Astrocyte (in vitro differentiated cells and primary cell): ENCODE data around the gene UNG. TPM values are rescaled to one million over a fixed set of nuclear protein-coding genes. Genes with fewer than 3 reads are reported as not detected.

Source experiments
- DNase-seq: peaks from one replicate; pipeline ENCODE4 v3.0.0-alpha.2; 2010; ENCODE audit warnings: low read depth
- FAIRE-seq: peaks from 2 replicates; lab custom pipeline; 2011; peaks lifted over from hg19 to GRCh38; lab: Jason Lieb, UNC
- H2AFZ ChIP-seq: 2 replicates; pipeline ENCODE4 v1.6.0; 2012; ENCODE audit warnings: low read depth, low read length, inconsistent platforms
- H3K27ac ChIP-seq: 2 replicates; pipeline ENCODE4 v1.5.1; 2011; ENCODE audit warnings: low read depth, low read length, inconsistent platforms
- H3K27me3 ChIP-seq: 2 replicates; pipeline ENCODE4 v1.6.0; 2011; ENCODE audit warnings: low read length, inconsistent platforms; ENCODE audit not compliant: insufficient read depth
- H3K36me3 ChIP-seq: 2 replicates; pipeline ENCODE4 v1.5.1; 2011; ENCODE audit warnings: low read length, inconsistent platforms; ENCODE audit not compliant: insufficient read depth
- H3K4me1 ChIP-seq: 2 replicates; pipeline ENCODE4 v1.5.1; 2011; ENCODE audit warnings: low read length, inconsistent platforms; ENCODE audit not compliant: insufficient read depth
- H3K4me2 ChIP-seq: 2 replicates; pipeline ENCODE4 v1.6.0; 2012; ENCODE audit warnings: low read length, inconsistent platforms
- H3K4me3 ChIP-seq: 2 replicates; pipeline ENCODE4 v1.5.1; 2011; ENCODE audit warnings: low read depth, mild to moderate bottlenecking, low read length, inconsistent platforms; ENCODE audit not compliant: insufficient read depth
- H3K79me2 ChIP-seq: 2 replicates; pipeline ENCODE4 v1.6.0; 2012; ENCODE audit warnings: mild to moderate bottlenecking, low read length, inconsistent platforms; ENCODE audit not compliant: insufficient read depth
- H3K9ac ChIP-seq: 2 replicates; pipeline ENCODE4 v1.6.0; 2012; ENCODE audit warnings: mild to moderate bottlenecking, low read length, inconsistent platforms
- H3K9me3 ChIP-seq: 2 replicates; pipeline ENCODE4 v1.5.1; 2012; ENCODE audit warnings: low read depth, mild to moderate bottlenecking, low read length, inconsistent platforms; ENCODE audit not compliant: insufficient read depth
- H4K20me1 ChIP-seq: 2 replicates; pipeline ENCODE4 v1.6.0; 2012; ENCODE audit warnings: low read length, inconsistent platforms; ENCODE audit not compliant: insufficient read depth
- H3K27ac Mint-ChIP-seq: one replicate; pipeline ENCODE4 v1.8.0; 2021; ENCODE audit warnings: mild to moderate bottlenecking, mixed read lengths; ENCODE audit not compliant: unreplicated experiment
- H3K27me3 Mint-ChIP-seq: one replicate; pipeline ENCODE4 v1.8.0; 2021; ENCODE audit warnings: low read depth, mixed read lengths; ENCODE audit not compliant: unreplicated experiment
- H3K36me3 Mint-ChIP-seq: one replicate; pipeline ENCODE4 v1.8.0; 2021; ENCODE audit warnings: low read depth, mixed read lengths; ENCODE audit not compliant: unreplicated experiment
- H3K4me1 Mint-ChIP-seq: one replicate; pipeline ENCODE4 v1.8.0; 2021; ENCODE audit warnings: low read depth, mixed read lengths; ENCODE audit not compliant: unreplicated experiment
- H3K4me3 Mint-ChIP-seq: one replicate; pipeline ENCODE4 v1.8.0; 2021; ENCODE audit warnings: mild to moderate bottlenecking, moderate library complexity, mixed read lengths; ENCODE audit not compliant: unreplicated experiment
- H3K9me3 Mint-ChIP-seq: one replicate; pipeline ENCODE4 v1.8.0; 2021; ENCODE audit warnings: mild to moderate bottlenecking, mixed read lengths; ENCODE audit not compliant: unreplicated experiment
- EZH2 ChIP-seq: IDR thresholded peaks from 2 replicates; pipeline ENCODE4 v1.6.1; 2012; ENCODE audit warnings: mild to moderate bottlenecking, low read length, inconsistent platforms; ENCODE audit not compliant: insufficient read depth
- total RNA-seq: library from RNA; stranded (reverse); gene quantifications from 2 replicates; pipeline ENCODE4 v1.2.1, GENCODE V29; 2021
- TF ChIP-seq, protein P1 (sequence below): IDR thresholded peaks from 2 replicates; pipeline ENCODE4 v1.5.1; 2011; ENCODE audit warnings: low read depth, mild to moderate bottlenecking, inconsistent platforms, low read length, moderate library complexity; ENCODE audit not compliant: insufficient read depth

The UNG gene
- total RNA-seq, 1 donor from 2014 or later = 21.9 TPM

GRCh38 chr12:109098183-109098604 lies 797 bp downstream of the UNG start:
- H3K9ac ChIP-seq = peak overlapping the region; percentile 86
- peaks cover 10% of the 10 kb centered on the region for H4K20me1 ChIP-seq
- H3K27ac Mint-ChIP-seq = peak overlapping the region; percentile 80
- H3K4me1 ChIP-seq = peaks cover 18% of the 10 kb centered on the region
- H2AFZ ChIP-seq = peak overlapping the region; percentile 91
- no peaks in the 10 kb centered on the region for H3K9me3 ChIP-seq
- peak overlapping the region; percentile 67 for H3K27ac ChIP-seq
- H3K4me2 ChIP-seq = peak overlapping the region; percentile 93
- peak overlapping the region; percentile 92 for H3K4me3 Mint-ChIP-seq
- H3K4me3 ChIP-seq = peak overlapping the region; percentile 85
- H3K9me3 Mint-ChIP-seq = no peaks in the 10 kb centered on the region
- peaks cover 22% of the 10 kb centered on the region for H3K4me1 Mint-ChIP-seq
- H3K36me3 Mint-ChIP-seq = peaks cover 16% of the 10 kb centered on the region
- no peak for FAIRE-seq
- peaks cover 14% of the 10 kb centered on the region for H3K79me2 ChIP-seq
- peaks cover 10% of the 10 kb centered on the region for H3K36me3 ChIP-seq
- H3K27me3 Mint-ChIP-seq = peaks cover 2% of the 10 kb centered on the region
- no peaks in the 10 kb centered on the region for H3K27me3 ChIP-seq
- peak; percentile 50 for DNase-seq
- TF ChIP-seq EZH2 = no peak
- TF ChIP-seq, protein P1, sequence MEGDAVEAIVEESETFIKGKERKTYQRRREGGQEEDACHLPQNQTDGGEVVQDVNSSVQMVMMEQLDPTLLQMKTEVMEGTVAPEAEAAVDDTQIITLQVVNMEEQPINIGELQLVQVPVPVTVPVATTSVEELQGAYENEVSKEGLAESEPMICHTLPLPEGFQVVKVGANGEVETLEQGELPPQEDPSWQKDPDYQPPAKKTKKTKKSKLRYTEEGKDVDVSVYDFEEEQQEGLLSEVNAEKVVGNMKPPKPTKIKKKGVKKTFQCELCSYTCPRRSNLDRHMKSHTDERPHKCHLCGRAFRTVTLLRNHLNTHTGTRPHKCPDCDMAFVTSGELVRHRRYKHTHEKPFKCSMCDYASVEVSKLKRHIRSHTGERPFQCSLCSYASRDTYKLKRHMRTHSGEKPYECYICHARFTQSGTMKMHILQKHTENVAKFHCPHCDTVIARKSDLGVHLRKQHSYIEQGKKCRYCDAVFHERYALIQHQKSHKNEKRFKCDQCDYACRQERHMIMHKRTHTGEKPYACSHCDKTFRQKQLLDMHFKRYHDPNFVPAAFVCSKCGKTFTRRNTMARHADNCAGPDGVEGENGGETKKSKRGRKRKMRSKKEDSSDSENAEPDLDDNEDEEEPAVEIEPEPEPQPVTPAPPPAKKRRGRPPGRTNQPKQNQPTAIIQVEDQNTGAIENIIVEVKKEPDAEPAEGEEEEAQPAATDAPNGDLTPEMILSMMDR = no peak

- Histone ChIP-seq H3K4me1 (peaks cover 18% of the 10 kb centered on the region), H4K20me1 (peaks cover 10% of the 10 kb centered on the region), H3K4me3 (peak overlapping the region; percentile 85), H3K9ac (peak overlapping the region; percentile 86), H3K36me3 (peaks cover 13% of the 10 kb centered on the region), H3K79me2 (peaks cover 14% of the 10 kb centered on the region), H3K9me3 (no peaks in the 10 kb centered on the region), H3K4me2 (peak overlapping the region; percentile 93), H3K27me3 (no peaks in the 10 kb centered on the region), H3K27ac (peak overlapping the region; percentile 67), H2AFZ (peak overlapping the region; percentile 91)
- TF ChIP-seq EZH2 = no peak
- TF ChIP-seq, protein P1 = no peak
- Mint-ChIP-seq H3K9me3 (no peaks in the 10 kb centered on the region), H3K27ac (peak overlapping the region; percentile 80), H3K4me1 (peaks cover 22% of the 10 kb centered on the region), H3K4me3 (peak overlapping the region; percentile 92), H3K27me3 (peaks cover 2% of the 10 kb centered on the region), H3K36me3 (peaks cover 19% of the 10 kb centered on the region)
- FAIRE-seq = no peak
- DNase-seq = peak; percentile 8
Measured at GRCh38 chr12:109098651-109099050, 1.3 kb downstream of the UNG start.

- TF ChIP-seq, protein P1 = no peak
- no peak for TF ChIP-seq EZH2
- H3K27me3 ChIP-seq = no peaks in the 10 kb centered on the region
- H3K4me3 ChIP-seq = peak overlapping the region; percentile 85
- Mint-ChIP-seq H3K27ac (no peak overlapping the region), H3K36me3 (peaks cover 22% of the 10 kb centered on the region), H3K9me3 (no peaks in the 10 kb centered on the region), H3K4me3 (peak overlapping the region; percentile 92), H3K4me1 (peaks cover 22% of the 10 kb centered on the region), H3K27me3 (peaks cover 2% of the 10 kb centered on the region)
- peaks cover 10% of the 10 kb centered on the region for H4K20me1 ChIP-seq
- H3K9ac ChIP-seq = peak overlapping the region; percentile 86
- peak; percentile 14 for DNase-seq
- peak overlapping the region; percentile 93 for H3K4me2 ChIP-seq
- H2AFZ ChIP-seq = no peak overlapping the region
- H3K27ac ChIP-seq = no peak overlapping the region
- H3K4me1 ChIP-seq = peaks cover 18% of the 10 kb centered on the region
- peaks cover 14% of the 10 kb centered on the region for H3K36me3 ChIP-seq
- H3K79me2 ChIP-seq = peaks cover 14% of the 10 kb centered on the region
- no peaks in the 10 kb centered on the region for H3K9me3 ChIP-seq
- FAIRE-seq = no peak
Measured at GRCh38 chr12:109099431-109100020, 2.1 kb downstream of the UNG start.
